RWPE2 (cell line): Measurements from ENCODE around the gene TBCC.

Experiments
- ATAC-seq: fragments of 200-7000 bp; cut with Tn5 transposase; 3 replicates; pipeline ENCODE4 v1.9.1; 2021; ENCODE audit warnings: low read depth
- DNase-seq: peaks from one replicate; pipeline ENCODE4 v3.0.0-alpha.2; 2020; ENCODE audit warnings: low spot score
- H3K27ac ChIP-seq: fragments of 450-650 bp; 2 replicates; pipeline ENCODE4 v1.5.1; 2017; ENCODE audit warnings: mild to moderate bottlenecking; ENCODE audit not compliant: poor library complexity, severe bottlenecking
- H3K27me3 ChIP-seq: fragments of 250-450 bp; sonication (Bioruptor Pico); 2 replicates; pipeline ENCODE4 v1.5.1; 2021; ENCODE audit warnings: mild to moderate bottlenecking, moderate library complexity; ENCODE audit not compliant: insufficient read depth, poor library complexity, severe bottlenecking
- H3K36me3 ChIP-seq: fragments of 250-450 bp; sonication (Bioruptor Pico); 2 replicates; pipeline ENCODE4 v1.5.1; 2020; ENCODE audit warnings: low read depth, mild to moderate bottlenecking, moderate library complexity
- H3K4me1 ChIP-seq: fragments of 250-450 bp; sonication (Bioruptor Pico); 2 replicates; pipeline ENCODE4 v1.5.1; 2021; ENCODE audit warnings: mild to moderate bottlenecking, moderate library complexity; ENCODE audit not compliant: insufficient read depth, poor library complexity, severe bottlenecking
- H3K4me3 ChIP-seq: fragments of 250-450 bp; sonication (Bioruptor Pico); 2 replicates; pipeline ENCODE4 v1.5.1; 2021; ENCODE audit warnings: mild to moderate bottlenecking, moderate library complexity; ENCODE audit not compliant: severe bottlenecking
- H3K9me3 ChIP-seq: fragments of 250-450 bp; sonication (Bioruptor Pico); 2 replicates; pipeline ENCODE4 v1.5.1; 2021; ENCODE audit warnings: mild to moderate bottlenecking, moderate library complexity; ENCODE audit not compliant: severe bottlenecking
- CTCF ChIP-seq: fragments of 450-650 bp; IDR thresholded peaks from one replicate; pipeline ENCODE4 v1.5.1; 2017; ENCODE audit warnings: mild to moderate bottlenecking, moderate library complexity; ENCODE audit not compliant: poor library complexity, severe bottlenecking

The TBCC gene

DNA sequence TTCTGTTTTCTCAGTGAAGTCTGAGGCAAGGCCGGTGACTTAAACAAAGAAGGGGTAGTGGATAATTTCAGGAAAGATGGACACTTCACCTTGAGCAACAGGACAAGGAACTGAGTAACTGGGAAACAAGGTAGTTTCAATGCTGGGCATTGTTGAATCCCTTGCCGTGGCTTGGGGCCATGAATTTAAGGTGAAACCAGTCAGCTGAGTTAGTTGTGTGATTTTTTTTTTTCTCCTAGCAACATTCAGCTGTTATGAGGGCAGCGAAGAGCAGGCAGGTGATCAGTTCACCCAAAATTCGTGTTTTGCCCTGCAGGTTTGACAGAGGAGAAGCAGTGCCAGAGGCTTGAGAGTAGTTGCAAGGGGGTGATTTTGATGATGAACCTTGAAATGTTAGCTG is 42.8 kb upstream of the TBCC start:
- Histone ChIP-seq H3K36me3 (no peaks in the 10 kb centered on the region), H3K4me1 (no peaks in the 10 kb centered on the region), H3K27me3 (no peaks in the 10 kb centered on the region), H3K9me3 (no peaks in the 10 kb centered on the region), H3K27ac (no peak overlapping the region), H3K4me3 (no peak overlapping the region)
- no peak for DNase-seq
- no peak for ATAC-seq
- TF ChIP-seq CTCF = no peak

DNA sequence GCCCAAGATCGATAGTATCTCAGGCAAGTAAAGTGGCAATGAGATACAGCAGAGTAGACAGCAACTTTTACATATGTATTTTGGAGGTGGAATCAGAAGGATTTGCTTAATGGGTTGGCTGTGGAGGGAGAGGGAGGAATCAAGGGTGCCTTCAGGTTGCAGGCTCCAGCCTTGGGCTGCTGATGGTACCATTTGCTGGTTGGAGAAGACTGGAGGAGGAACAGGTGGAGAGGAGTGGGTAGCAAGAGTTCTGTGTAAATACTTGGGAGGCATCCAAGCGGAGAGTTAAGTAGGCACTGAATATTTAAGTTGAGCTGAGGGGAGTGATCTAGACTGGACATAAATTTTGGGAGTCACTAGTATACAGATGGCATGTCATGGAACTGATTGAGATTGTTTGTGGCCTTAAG is 41.2 kb upstream of the TBCC start:
- TF ChIP-seq CTCF = no peak
- Histone ChIP-seq H3K27ac (no peak overlapping the region), H3K4me3 (no peak overlapping the region), H3K27me3 (no peaks in the 10 kb centered on the region), H3K36me3 (no peaks in the 10 kb centered on the region), H3K4me1 (no peaks in the 10 kb centered on the region), H3K9me3 (no peaks in the 10 kb centered on the region)
- ATAC-seq (no peak), DNase-seq (no peak)

- no peaks in the 10 kb centered on the region for H3K4me1 ChIP-seq
Measured at GRCh38 chr6:42786525-42786985, 40.7 kb upstream of the TBCC start.

GRCh38 chr6:42784717-42785498 is 39.0 kb upstream of the TBCC start:
- DNase-seq (no peak), ATAC-seq (no peak)
- Histone ChIP-seq H3K9me3 (no peaks in the 10 kb centered on the region), H3K27ac (no peak overlapping the region), H3K36me3 (no peaks in the 10 kb centered on the region), H3K4me3 (no peak overlapping the region), H3K4me1 (peaks cover 7% of the 10 kb centered on the region), H3K27me3 (no peaks in the 10 kb centered on the region)
- TF ChIP-seq CTCF = no peak

More at GRCh38 chr6:42786525-42786985, 40.7 kb upstream of the TBCC start:
- no peaks in the 10 kb centered on the region for H3K9me3 ChIP-seq
- ATAC-seq (no peak), DNase-seq (no peak)
- no peaks in the 10 kb centered on the region for H3K27me3 ChIP-seq
- H3K4me3 ChIP-seq = no peak overlapping the region
- no peaks in the 10 kb centered on the region for H3K36me3 ChIP-seq
- TF ChIP-seq CTCF = no peak
- H3K27ac ChIP-seq = no peak overlapping the region
